H1 (cell line): ENCODE measurements around the gene GPR135. TPM values are rescaled to one million over a fixed set of nuclear protein-coding genes. Genes with fewer than 3 reads are reported as not detected.

Experiments used
- CTCF ChIP-seq, 3 experiments: IDR thresholded peaks; 1 replicate in 2 of 3; 2 replicates in 1 of 3; pipeline versions ENCODE4 v1.5.1 to v1.6.1; 2011; ENCODE audit warnings: low read length in 3 of 3, mild to moderate bottlenecking in 3 of 3, inconsistent platforms in 2 of 3, low read depth in 1 of 3, moderate library complexity in 1 of 3; ENCODE audit not compliant: insufficient read depth in 1 of 3; ENCODE audit errors: control extremely low read depth in 1 of 3
- E2F6 ChIP-seq: IDR thresholded peaks from 2 replicates; pipeline ENCODE4 v1.6.1; 2012; ENCODE audit warnings: inconsistent platforms
- KDM4A ChIP-seq: IDR thresholded peaks from one replicate; pipeline ENCODE4 v1.7.1; 2012; ENCODE audit warnings: low read depth, mild to moderate bottlenecking, moderate library complexity, low read length, inconsistent platforms; ENCODE audit not compliant: severe bottlenecking
- NRF1 ChIP-seq: IDR thresholded peaks from 2 replicates; pipeline ENCODE4 v1.6.1; 2011; ENCODE audit warnings: mild to moderate bottlenecking, low read depth, low read length, improper control_type of control experiment
- RAD21 ChIP-seq, 2 experiments: IDR thresholded peaks in 1 of 2; conservative IDR thresholded peaks in 1 of 2; 2 replicates each; pipeline ENCODE4 v1.6.1; 2011; ENCODE audit warnings: low read depth in 2 of 2, low read length in 2 of 2, improper control_type of control experiment in 1 of 2, inconsistent platforms in 1 of 2, mild to moderate bottlenecking in 1 of 2, moderate library complexity in 1 of 2
- RXRA ChIP-seq: IDR thresholded peaks from 2 replicates; pipeline ENCODE4 v1.6.1; 2011; ENCODE audit warnings: low read depth, mild to moderate bottlenecking, low read length, moderate library complexity; ENCODE audit not compliant: insufficient read depth
- SP1 ChIP-seq: IDR thresholded peaks from 2 replicates; pipeline ENCODE4 v1.6.1; 2011; ENCODE audit warnings: low read depth, low read length
- TBP ChIP-seq: IDR thresholded peaks from 2 replicates; pipeline ENCODE4 v1.6.1; 2011; ENCODE audit warnings: low read depth, low read length, improper control_type of control experiment
- polyA plus RNA-seq, 7 experiments: library from polyadenylated mRNA; depleted of rRNA in 3 of 7; stranded (reverse) in 5 of 7; unstranded in 2 of 7; fragments of >200 nt in 5 of 7; fragments of 200-250 nt in 2 of 7; gene quantifications; 1 replicate in 5 of 7; 2 replicates in 1 of 7; 4 replicates in 1 of 7; pipeline versions ENCODE4 v1.2.1 to v1.2.3, GENCODE V29; 2011 to 2013; ENCODE audit warnings: missing spikeins in 2 of 7, mixed read lengths in 2 of 7
- total RNA-seq: library from RNA; stranded (reverse); fragmentation: NEBNext Ultra II Directional; extraction: Animal tissue kit (Norgen Biotek cat#: 25700); gene quantifications from 2 replicates; pipeline ENCODE4 v1.2.1, GENCODE V29; 2021

The GPR135 gene
- total and polyA plus RNA-seq, 2 of the 8 experiments (the other 6 are each of a cell fraction or from before 2014, with no cell fraction given) = 0.48 to 1.1 TPM

GRCh38 chr14:59481871-59482540 lies 16.8 kb upstream of the GPR135 start (continued):
- no peak for TF ChIP-seq RAD21 (IDR thresholded peaks at IDR 0.05 in 1 of 2, conservative IDR thresholded peaks at IDR 0.05 in 1 of 2; ENCODE audit: low read depth in 2 of 2, low read length in 2 of 2)
- TF ChIP-seq TBP = no peak
- TF ChIP-seq E2F6 = no peak
- no peak for TF ChIP-seq RXRA
- TF ChIP-seq KDM4A = no peak
- no peak for TF ChIP-seq SP1
- no peak for TF ChIP-seq CTCF (IDR thresholded peaks at IDR 0.05; ENCODE audit: control extremely low read depth in 1 of 3, insufficient read depth in 1 of 3, low read depth in 1 of 3, low read length in 3 of 3)
- TF ChIP-seq NRF1 = no peak
